Neuronal stem cell (in vitro differentiated cells): ENCODE results near the gene NBAS.

Experiments
- DNase-seq: peaks from one replicate; pipeline ENCODE4 v3.0.0-alpha.2; 2013; ENCODE audit warnings: low spot score
- H2AFZ ChIP-seq: one replicate; pipeline ENCODE4 v1.6.1; 2013; ENCODE audit warnings: mild to moderate bottlenecking, low read length, inconsistent platforms
- H2AK5ac ChIP-seq: 2 replicates; pipeline ENCODE4 v1.6.1; 2013; ENCODE audit warnings: low read depth, mild to moderate bottlenecking, inconsistent platforms, low read length, moderate library complexity, mixed read lengths
- H2BK120ac ChIP-seq: 2 replicates; pipeline ENCODE4 v1.6.1; 2013; ENCODE audit warnings: low read depth, mild to moderate bottlenecking, inconsistent platforms, low read length, moderate library complexity, mixed read lengths
- H2BK12ac ChIP-seq: one replicate; pipeline ENCODE4 v1.6.1; 2013; ENCODE audit warnings: low read length, inconsistent platforms
- H2BK15ac ChIP-seq: 2 replicates; pipeline ENCODE4 v1.6.1; 2013; ENCODE audit warnings: mild to moderate bottlenecking, low read length, inconsistent platforms, mixed read lengths
- H2BK5ac ChIP-seq: one replicate; pipeline ENCODE4 v1.6.1; 2013; ENCODE audit warnings: inconsistent platforms, mild to moderate bottlenecking, low read length, moderate library complexity
- H3K14ac ChIP-seq: one replicate; pipeline ENCODE4 v1.6.1; 2013; ENCODE audit warnings: low read length, inconsistent platforms
- H3K18ac ChIP-seq: 2 replicates; pipeline ENCODE4 v1.6.1; 2013; ENCODE audit warnings: low read length, inconsistent platforms
- H3K23ac ChIP-seq: 2 replicates; pipeline ENCODE4 v1.6.1; 2013; ENCODE audit warnings: low read depth, mild to moderate bottlenecking, mixed read lengths, low read length, inconsistent platforms; ENCODE audit not compliant: poor library complexity
- H3K27ac ChIP-seq: replicated peaks from 3 replicates; pipeline ENCODE4 v1.5.1; 2013; ENCODE audit warnings: low read length, inconsistent platforms
- H3K27me3 ChIP-seq, 3 experiments: 2 replicates each; pipeline ENCODE4 v1.6.1; 2013; ENCODE audit warnings: low read length in 3 of 3, mild to moderate bottlenecking in 2 of 3, inconsistent platforms in 1 of 3, low read depth in 1 of 3, mixed read lengths in 1 of 3, moderate library complexity in 1 of 3; ENCODE audit not compliant: control insufficient read depth in 3 of 3, insufficient read depth in 3 of 3
- H3K36me3 ChIP-seq, 2 donors: replicated peaks in 1 of 2; 2 replicates each; pipeline ENCODE4 v1.6.1; 2013; ENCODE audit warnings: low read length in 2 of 2; ENCODE audit not compliant: control insufficient read depth in 2 of 2, insufficient read depth in 2 of 2
- H3K4ac ChIP-seq: 2 replicates; pipeline ENCODE4 v1.6.1; 2013; ENCODE audit warnings: inconsistent platforms, mild to moderate bottlenecking, low read length, moderate library complexity
- H3K4me1 ChIP-seq, 2 donors: 1 replicate in 1 of 2; 2 replicates in 1 of 2; pipeline ENCODE4 v1.6.1; 2013; ENCODE audit warnings: low read length in 2 of 2, low read depth in 1 of 2; ENCODE audit not compliant: control insufficient read depth in 2 of 2, insufficient read depth in 1 of 2
- H3K4me2 ChIP-seq: one replicate; pipeline ENCODE4 v1.6.1; 2013; ENCODE audit warnings: mild to moderate bottlenecking, low read length, inconsistent platforms; ENCODE audit not compliant: insufficient read depth, poor library complexity, severe bottlenecking
- H3K4me3 ChIP-seq, 2 donors: 2 replicates each; pipeline ENCODE4 v1.5.1; 2013; ENCODE audit warnings: low read length in 2 of 2, mild to moderate bottlenecking in 2 of 2, inconsistent platforms in 1 of 2, moderate library complexity in 1 of 2
- H3K79me1 ChIP-seq: one replicate; pipeline ENCODE4 v1.6.1; 2013; ENCODE audit warnings: low read depth, mild to moderate bottlenecking, inconsistent platforms, low read length, moderate library complexity
- H3K9ac ChIP-seq: one replicate; pipeline ENCODE4 v1.6.1; 2013; ENCODE audit warnings: mild to moderate bottlenecking, low read depth, low read length, inconsistent platforms; ENCODE audit not compliant: poor library complexity
- H3K9me3 ChIP-seq, 2 donors: replicated peaks in 1 of 2; 2 replicates each; pipeline versions ENCODE3 to v1.6.1; 2013; ENCODE audit warnings: low read length in 2 of 2, mild to moderate bottlenecking in 2 of 2, inconsistent platforms in 1 of 2, low read depth in 1 of 2, mixed read lengths in 1 of 2, moderate library complexity in 1 of 2; ENCODE audit not compliant: control insufficient read depth in 2 of 2, insufficient read depth in 1 of 2
- H4K8ac ChIP-seq: one replicate; pipeline ENCODE4 v1.6.1; 2013; ENCODE audit warnings: low read depth, mild to moderate bottlenecking, inconsistent platforms, low read length, moderate library complexity
- H4K91ac ChIP-seq: one replicate; pipeline ENCODE4 v1.6.1; 2013; ENCODE audit warnings: low read length, low read depth, mild to moderate bottlenecking, inconsistent platforms; ENCODE audit not compliant: poor library complexity
- WGBS, 2 donors: extraction: QIAGEN DNeasy Blood & Tissue Kit; methylation state at CpG; one replicate each; pipeline ENCODE4 v1.1.7; 2013; ENCODE audit warnings: missing lambda C conversion rate in 2 of 2, mixed read lengths in 1 of 2; ENCODE audit not compliant: insufficient read length in 2 of 2, insufficient replicate concordance in 1 of 2; ENCODE audit errors: extremely low coverage in 2 of 2; 5-methylcytosine and 5-hydroxymethylcytosine counted together

NBAS gene

DNA sequence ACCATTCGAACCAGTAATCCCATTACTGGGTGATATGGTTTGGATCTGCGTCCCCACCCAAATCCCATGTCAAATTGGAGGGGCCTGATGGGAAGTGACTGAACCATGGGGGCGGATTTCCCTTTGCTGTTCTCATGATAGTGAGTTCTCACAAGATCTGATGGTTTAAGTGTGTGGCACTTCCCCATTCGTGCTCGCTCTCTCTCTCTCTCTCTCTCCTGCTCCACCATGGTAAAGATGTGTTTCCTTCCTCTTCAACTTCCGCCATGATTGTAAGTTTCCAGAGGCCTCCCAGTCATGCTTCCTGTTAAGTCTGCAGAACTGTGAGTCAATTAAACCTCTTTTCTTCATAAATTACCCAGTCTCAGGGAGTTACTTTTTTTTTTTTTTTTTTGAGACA lies 62.6 kb downstream of the NBAS start:
- H3K4ac ChIP-seq = no peak overlapping the region
- no peak overlapping the region for H2AK5ac ChIP-seq
- no peak for DNase-seq
- H2BK5ac ChIP-seq = no peak overlapping the region
- no peak overlapping the region for H4K8ac ChIP-seq
- no peak overlapping the region for H3K18ac ChIP-seq
- no peak overlapping the region for H3K23ac ChIP-seq
- H4K91ac ChIP-seq = no peak overlapping the region
- H3K4me2 ChIP-seq = no peak overlapping the region
- peaks cover 0 to 4% of the 10 kb centered on the region in 2 donors for H3K9me3 ChIP-seq
- H3K14ac ChIP-seq = no peak overlapping the region
- H3K4me3 ChIP-seq = no peak overlapping the region
- peaks cover 5 to 31% of the 10 kb centered on the region in 2 donors for H3K36me3 ChIP-seq
- no peak overlapping the region for H2AFZ ChIP-seq
- no peak overlapping the region for H2BK12ac ChIP-seq
- H3K4me1 ChIP-seq = no peaks in the 10 kb centered on the region
- H2BK120ac ChIP-seq = no peak overlapping the region
- no peak overlapping the region for H3K27ac ChIP-seq
- peaks cover 0 to 2% (median 0%) of the 10 kb centered on the region in 3 experiments for H3K27me3 ChIP-seq
- no peak overlapping the region for H2BK15ac ChIP-seq
- no peak overlapping the region for H3K9ac ChIP-seq
- H3K79me1 ChIP-seq = no peaks in the 10 kb centered on the region
- WGBS, 2 donors = no CpG with 5 or more reads among the region's 6 CpGs

GRCh38 chr2:15494877-15495276 lies 66.3 kb downstream of the NBAS start:
- Histone ChIP-seq H2BK120ac (no peak overlapping the region), H3K27me3 (no peaks in the 10 kb centered on the region), H3K36me3 (peaks cover 3 to 12% of the 10 kb centered on the region in 2 donors), H3K9me3 (peaks cover 0 to 4% of the 10 kb centered on the region in 2 donors), H2AK5ac (no peak overlapping the region), H2BK15ac (no peak overlapping the region), H2BK5ac (no peak overlapping the region), H3K9ac (no peak overlapping the region), H3K14ac (no peak overlapping the region), H4K91ac (no peak overlapping the region), H4K8ac (no peak overlapping the region), H3K4me2 (no peak overlapping the region), H3K27ac (no peak overlapping the region), H2AFZ (no peak overlapping the region), H3K4me3 (no peak overlapping the region), H2BK12ac (no peak overlapping the region), H3K4ac (no peak overlapping the region), H3K4me1 (no peaks in the 10 kb centered on the region), H3K18ac (no peak overlapping the region), H3K79me1 (no peaks in the 10 kb centered on the region), H3K23ac (no peak overlapping the region)
- no peak for DNase-seq
- no CpG with 5 or more reads among the region's 5 CpGs for WGBS, 2 donors

- Histone ChIP-seq H2BK5ac (no peak overlapping the region), H3K36me3 (peaks cover 0 to 11% of the 10 kb centered on the region in 2 donors), H2BK15ac (no peak overlapping the region), H2BK120ac (no peak overlapping the region), H3K4me1 (no peaks in the 10 kb centered on the region), H3K4me2 (no peak overlapping the region), H2BK12ac (no peak overlapping the region), H4K91ac (no peak overlapping the region), H3K4me3 (no peak overlapping the region), H3K27ac (no peak overlapping the region), H3K27me3 (no peaks in the 10 kb centered on the region), H3K79me1 (no peaks in the 10 kb centered on the region), H3K14ac (no peak overlapping the region), H2AK5ac (no peak overlapping the region), H3K9me3 (no peaks in the 10 kb centered on the region), H3K4ac (no peak overlapping the region), H4K8ac (no peak overlapping the region), H3K23ac (no peak overlapping the region), H2AFZ (no peak overlapping the region), H3K9ac (no peak overlapping the region), H3K18ac (no peak overlapping the region)
- no peak for DNase-seq
- no CpG with 5 or more reads among the region's 4 CpGs for WGBS, 2 donors
These were observed 68.3 kb downstream of the NBAS start for GRCh38 chr2:15492773-15493325.

GRCh38 chr2:15486770-15487169 lies 74.4 kb downstream of the NBAS start:
- Histone ChIP-seq H3K14ac (no peak overlapping the region), H3K27me3 (no peaks in the 10 kb centered on the region), H3K4ac (no peak overlapping the region), H3K27ac (no peak overlapping the region), H4K8ac (no peak overlapping the region), H3K4me1 (peaks cover 0 to 25% of the 10 kb centered on the region in 2 donors), H2BK12ac (no peak overlapping the region), H2AFZ (peak overlapping the region; percentile 18), H3K18ac (no peak overlapping the region), H2AK5ac (no peak overlapping the region), H2BK15ac (no peak overlapping the region), H2BK120ac (no peak overlapping the region), H3K4me2 (no peak overlapping the region), H2BK5ac (no peak overlapping the region), H3K9ac (no peak overlapping the region), H3K9me3 (no peaks in the 10 kb centered on the region), H3K23ac (no peak overlapping the region), H3K36me3 (peaks cover 2 to 33% of the 10 kb centered on the region in 2 donors), H3K79me1 (no peaks in the 10 kb centered on the region), H4K91ac (no peak overlapping the region), H3K4me3 (no peak overlapping the region)
- DNase-seq = no peak
- WGBS, 2 donors = no CpG with 5 or more reads among the region's 2 CpGs
